ENCODE measurements around the gene DEFB113.
"Not testable (repeated sequence)": the region's sequence is repeated elsewhere in the genome, so short reads cannot be mapped to it uniquely, and the experiment has no call there.

DEFB113 gene, protein sequence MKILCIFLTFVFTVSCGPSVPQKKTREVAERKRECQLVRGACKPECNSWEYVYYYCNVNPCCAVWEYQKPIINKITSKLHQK

DNA sequence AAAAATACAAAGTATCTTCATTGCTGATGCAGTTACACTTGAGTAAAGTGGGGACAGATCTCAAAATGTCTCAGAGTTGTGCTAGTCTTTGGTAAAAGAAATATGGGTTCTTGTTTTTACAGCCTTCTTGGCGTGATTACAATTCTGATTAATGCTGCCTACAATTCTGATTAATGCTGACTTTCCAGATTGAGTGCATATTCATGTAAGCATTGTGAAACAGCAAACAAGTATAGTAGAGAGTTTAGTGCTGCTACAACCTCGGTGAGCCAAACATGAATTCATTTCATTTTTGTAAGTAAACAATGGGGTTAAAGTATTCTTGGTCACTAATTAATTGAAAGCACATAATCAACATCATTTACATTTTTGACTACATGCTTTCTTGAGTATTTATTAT, at the start of gene DEFB113:
Gene DEFB113 (minus strand): TSS at position 21 of the 400 bp plus-strand sequence. CDS start 0 bp downstream, at position 21.
- no peak for DNase-seq

DNA sequence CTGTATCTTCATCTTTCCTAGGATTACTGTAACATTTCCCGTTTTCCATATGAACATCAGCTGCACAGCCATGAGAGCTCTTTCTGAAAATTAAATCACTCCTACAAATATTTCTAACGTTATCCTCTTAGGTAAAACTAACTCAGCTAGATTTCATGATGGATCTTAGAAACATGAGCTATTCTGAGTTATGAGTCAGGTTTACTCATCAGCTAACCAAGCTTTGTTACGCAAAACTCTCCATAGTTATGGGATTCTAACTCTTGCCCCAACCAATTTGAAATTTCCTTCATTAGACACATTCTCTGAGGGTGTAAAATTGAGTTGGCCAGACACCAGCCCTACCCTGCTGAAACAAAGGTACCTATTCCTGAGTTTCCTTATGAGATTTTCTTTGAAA, 38.4 kb upstream of the DEFB113 start:
- no peak for DNase-seq

DNA sequence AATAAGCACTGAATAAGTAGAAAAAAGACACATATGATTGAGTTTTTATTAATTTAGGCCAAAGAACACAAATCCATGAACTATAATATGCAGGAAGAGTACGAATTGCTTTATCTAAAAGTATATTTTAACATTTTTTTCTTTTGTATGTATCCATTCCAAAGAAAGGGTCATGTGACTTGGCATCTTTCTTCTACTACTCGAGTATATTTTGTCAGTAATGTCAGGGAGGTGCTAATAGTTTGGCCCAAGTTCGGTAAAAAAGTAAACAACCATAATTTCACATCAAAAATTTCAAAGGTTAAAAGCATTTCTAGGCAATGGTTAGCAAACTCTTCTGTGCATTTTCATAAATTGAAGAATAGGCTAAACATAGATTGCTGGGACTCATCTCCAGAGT, 33.7 kb upstream of the DEFB113 start:
- no peak for DNase-seq

DNA sequence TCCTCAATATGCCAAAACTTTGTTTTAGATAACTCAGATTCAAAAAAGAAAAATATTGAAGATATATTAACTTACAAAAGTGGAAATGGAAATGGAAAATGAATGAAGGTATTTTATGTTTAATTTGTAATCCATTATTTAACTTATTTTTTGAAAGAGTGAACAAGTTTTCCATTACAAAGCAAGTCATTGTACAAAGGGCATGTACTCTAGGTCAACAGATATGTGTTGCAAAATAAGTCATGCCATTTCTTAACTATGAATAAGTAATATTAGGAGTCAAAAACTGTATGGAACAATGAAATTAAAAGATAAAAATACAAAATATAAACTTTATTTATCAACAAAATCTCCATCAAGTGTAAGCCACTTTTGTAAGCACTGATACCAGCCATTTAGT, 25.9 kb upstream of the DEFB113 start:
- DNase-seq, result no peak

DNA sequence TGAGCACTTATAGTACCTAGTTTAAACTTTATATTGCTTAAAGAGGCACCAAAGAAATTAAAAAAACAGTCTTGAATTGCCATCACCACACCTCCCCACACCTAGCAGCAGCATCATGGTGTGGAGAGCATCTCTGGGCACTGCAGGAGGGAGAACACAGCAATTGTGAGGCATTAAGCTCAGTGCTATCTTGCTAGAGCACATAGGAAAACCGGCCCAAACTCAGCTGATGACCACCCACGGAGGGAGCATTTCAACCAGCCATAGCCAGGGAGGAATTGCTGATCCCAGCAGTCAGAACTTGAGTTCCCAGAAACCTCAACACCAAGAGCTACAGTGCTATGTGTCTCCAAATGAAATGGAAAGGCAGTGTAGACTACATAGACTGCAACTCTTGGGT, 19.5 kb upstream of the DEFB113 start:
- no peak for DNase-seq

DNA sequence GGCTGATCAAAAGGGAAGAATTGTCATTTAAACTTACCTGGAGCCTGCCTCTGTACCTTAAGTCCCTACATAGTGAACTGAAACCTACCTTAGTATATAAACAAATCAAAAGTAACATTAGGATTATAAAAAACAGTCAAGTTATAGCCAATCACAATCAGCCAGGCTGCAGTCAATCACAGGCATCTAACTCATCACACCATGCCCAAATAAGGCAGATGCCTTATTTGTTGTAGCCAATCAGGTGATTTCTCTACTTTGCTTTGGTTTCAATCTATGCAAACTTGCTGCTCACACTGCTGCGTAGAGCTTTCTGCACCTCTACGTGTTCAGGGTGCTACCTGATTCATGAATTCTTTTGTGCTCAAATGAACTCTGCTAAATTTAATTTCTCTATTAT, 18.3 kb upstream of the DEFB113 start:
- DNase-seq, result no peak

DNA sequence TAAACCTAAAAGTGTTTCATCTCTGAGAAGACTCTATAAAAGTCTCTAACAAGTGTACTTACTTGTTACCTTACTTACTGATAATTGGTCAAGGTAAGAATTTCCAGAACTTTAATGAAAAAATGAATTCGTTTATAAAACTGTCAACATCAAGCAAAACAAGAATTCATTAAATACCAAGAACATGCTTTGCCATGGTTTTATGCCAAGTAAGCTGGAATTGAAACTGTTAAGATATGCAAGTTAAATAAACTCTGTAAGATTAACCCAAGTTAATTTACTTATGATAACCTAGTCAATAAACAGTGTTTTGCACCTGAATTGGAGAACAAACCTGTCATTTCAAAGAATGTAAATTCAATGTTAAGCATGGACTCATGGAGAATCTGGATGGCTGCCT, 17.1 kb upstream of the DEFB113 start:
- no peak for DNase-seq

DNA sequence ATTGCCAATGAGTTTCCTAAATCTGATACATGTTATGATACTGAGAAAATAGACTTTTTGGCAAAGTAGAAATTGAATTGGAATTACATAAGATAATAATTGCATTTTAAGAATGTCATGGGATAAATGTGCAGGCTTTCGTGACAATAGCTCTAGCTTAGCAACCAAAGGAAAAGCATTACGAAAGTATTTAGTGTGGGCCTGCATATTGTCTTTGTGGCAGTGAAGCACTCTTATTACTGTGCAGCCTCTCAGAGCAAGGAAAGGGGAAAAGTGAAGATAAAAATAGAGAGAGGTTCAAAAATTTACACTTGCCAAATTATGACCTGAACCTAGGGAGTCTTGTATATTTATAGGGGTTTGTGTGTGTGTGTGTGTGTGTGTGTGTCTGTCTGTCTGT, 12.6 kb upstream of the DEFB113 start:
- no peak for DNase-seq

DNA sequence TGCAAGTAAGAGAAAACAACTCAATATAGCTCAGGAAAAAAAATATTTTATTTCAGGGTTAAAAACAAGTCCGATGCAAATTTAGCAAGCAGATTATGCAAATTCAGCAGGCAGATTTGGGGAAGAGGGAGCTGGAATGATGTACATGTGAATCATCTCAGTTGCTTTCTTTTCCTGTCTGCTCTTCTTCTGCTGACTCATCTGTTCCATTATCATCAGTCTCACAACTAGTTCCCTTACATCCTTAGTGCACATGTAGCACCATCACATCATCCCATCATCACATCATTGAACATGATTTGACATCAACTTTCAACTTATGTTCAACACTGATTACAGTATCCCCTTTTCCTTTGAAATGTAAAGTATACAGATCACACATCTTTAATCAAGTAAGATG, 11.5 kb upstream of the DEFB113 start:
- DNase-seq, result no peak

DNA sequence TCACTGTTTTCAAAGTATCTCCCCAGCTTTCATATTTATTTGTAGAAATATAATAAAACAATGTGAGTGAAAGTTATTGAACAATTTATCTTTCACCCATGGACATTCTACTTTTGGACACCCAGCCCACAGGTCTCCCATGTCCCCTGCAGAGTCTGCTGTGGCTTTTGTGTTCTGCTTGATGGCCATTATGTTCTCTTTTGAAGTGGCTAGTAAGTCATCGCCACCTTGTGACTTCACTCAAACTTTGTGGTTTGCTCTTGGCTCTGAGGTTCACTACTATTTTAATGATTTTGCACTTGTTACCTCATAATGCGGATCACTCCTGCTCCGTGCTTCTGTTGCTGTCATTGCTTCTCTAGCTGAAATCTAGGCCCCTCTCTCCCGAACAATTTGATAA, 10.2 kb upstream of the DEFB113 start:
- DNase-seq, result no peak

DNA sequence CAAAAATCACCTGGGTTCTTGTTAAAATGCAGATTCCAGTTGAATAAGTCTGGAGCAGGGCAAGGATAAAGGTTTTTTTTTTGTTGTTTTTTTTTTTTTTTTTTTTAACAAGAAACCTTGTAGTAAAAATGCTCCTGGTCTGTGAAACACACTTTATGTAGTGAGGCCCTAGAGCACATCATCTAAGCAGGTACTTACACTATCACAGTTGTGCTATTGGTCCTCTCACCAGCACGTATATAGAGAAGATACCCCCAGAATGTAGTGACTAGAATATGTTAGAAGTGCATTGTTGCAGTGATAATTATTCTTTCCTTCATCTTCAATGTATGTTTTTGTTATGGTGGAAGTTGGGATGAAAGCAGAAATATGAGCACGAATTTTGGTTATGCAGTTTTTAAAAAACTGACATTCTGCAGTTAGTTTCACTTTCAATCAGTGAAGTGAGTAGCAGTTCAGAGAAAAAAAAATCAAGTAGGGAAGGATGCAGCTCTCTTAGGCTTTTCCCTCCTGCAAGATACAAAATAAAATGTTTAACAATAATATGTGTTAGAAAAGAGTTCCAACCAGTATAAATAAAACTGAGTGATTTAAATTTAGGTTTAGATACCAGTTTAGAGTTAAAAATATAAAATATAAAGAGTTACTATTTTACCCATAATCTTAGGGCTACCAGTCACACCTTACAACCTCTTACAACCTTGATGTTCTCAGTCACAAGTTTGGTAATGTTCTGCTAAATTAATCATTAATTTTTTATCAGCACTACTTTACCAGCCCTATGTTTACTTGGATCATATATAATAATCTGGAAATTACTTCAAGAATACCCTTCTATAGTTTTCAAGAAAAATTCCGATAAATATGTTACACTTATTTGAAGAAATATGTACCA, 9.2 kb upstream of the DEFB113 start:
- no peak for DNase-seq

DNA sequence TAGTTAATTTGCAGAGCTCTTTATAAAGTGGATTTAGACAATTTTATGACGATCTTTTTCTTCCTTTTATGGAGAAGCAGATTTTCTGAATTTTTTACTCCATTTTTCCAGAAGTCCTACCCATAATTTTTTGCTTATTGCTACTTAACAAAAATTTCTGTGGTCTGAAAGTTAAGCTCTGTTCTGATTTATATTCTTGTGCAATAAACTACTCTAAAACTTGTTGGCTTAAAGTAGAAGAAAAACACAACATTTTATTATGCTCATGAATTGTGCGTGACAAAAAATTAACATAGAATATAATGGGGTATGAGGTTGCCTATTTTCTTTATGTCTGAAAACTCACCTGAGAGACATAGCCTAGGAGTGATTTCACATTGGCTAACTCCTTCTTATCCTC, 2.6 kb downstream of the DEFB113 start:
- no peak for DNase-seq

DNA sequence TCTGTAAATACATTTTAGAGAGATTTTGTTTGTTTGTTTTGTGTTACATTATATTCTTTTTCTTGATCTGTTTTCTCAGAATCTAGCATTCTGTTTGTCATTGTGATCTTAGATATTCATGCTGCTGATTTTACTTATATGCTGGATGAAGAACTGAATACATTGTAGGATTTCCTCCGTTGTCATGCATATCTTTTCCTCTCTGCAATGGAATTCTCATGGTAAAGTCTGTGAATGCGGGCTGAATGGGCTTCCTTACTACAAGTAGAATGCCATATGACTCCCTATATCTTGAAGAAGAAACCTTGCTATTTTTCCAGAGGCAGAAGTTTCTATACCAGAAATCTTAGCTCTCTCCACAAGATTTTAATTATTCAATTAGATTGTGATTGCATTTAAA, 3.1 kb downstream of the DEFB113 start:
- no peak for DNase-seq

DNA sequence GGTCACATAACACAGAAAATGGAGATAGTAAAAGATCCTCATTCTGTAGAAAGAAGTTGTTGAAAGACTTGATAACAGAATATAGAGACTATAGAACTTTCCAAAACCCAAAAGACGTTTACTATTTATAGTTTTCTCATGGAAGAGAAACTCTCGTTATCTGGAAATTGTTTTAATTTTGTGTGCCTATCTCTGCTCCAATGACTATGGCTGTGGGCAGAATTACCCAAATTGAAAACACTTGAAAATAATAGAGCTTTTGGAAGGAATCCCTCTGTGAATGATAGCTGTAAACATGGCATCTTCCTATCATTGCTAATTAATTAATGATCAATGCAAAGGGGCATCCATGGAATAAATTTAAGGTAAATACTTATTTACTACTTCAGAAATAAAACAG, 5.4 kb downstream of the DEFB113 start, which contains the start of gene DEFB114:
Gene DEFB114 (minus strand): TSS at position 101 of the 400 bp plus-strand sequence. CDS start 59 bp downstream, at position 42.
- DNase-seq, result no peak

DNA sequence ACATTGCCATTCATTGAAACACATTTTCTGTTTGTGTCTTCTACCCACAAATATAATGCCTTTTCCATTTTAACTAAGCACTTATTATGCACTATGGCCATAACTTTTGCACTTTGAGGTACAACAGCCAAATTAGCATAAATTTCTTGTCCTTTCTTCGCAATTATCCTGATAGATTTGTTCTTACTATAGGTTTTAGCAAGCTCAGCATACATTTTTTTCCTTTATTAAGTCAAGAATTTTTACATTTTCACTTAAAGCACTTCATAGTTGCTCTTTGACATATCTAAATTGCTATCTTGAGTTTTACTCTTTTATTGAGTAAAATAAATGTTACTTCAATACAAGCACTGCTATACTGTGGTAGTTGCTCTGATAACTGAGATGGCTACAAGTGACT, 11.2 kb downstream of the DEFB113 start:
- DNase-seq, result no peak

DNA sequence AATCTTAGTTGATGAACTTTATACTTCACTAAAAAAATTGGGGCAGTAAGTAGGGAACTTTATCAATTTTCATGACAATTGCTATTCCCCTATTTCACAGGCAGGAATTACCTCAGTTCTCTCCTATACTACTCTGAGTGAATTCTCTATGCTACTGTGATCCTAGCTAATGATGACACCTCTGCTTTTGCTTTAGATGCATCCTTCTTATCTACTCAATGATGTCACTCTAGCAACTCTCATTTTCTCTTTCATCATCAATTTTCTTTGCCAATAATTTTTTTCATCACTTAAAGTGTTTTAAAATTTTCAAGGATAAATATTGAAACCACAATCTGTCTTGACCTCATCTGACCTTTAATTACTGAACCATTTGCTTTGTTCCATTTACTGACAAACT, 13.6 kb downstream of the DEFB113 start:
- DNase-seq, result no peak

DNA sequence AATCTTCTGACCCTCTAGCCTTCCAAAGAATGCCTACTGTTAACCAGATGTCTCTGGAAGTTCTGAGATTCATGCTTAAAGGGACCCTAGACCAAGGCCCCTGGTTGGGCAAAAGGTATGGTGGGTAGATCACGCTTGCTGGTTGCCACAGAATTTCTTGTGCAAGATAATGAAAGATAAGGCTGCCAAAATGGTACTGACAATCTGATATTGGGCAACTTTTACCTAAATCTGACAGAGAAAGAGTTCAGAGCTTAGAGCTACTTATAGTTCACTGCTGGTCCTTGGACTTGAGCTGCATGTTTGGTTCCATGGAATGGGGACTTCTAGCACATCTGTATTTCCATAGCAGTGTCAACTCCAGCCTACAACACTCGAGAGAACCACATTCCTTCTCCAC, 17.5 kb downstream of the DEFB113 start:
- DNase-seq, result no peak

DNA sequence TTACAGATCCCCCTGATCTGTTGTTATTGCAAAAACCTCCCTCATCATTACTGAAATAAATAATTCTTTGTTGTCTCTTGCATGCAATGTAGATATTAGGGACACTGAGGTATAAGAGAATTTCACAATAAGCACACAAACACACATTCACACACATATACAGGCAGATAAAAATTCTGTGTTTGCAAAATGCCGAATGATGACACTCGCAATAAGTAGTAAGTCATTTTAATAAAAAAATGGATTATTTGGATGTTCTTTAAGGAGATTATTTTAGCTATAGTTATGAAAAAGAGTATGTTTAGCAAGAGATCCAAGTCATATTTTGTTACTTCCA, 19.0 kb downstream of the DEFB113 start:
- no peak for DNase-seq

DNA sequence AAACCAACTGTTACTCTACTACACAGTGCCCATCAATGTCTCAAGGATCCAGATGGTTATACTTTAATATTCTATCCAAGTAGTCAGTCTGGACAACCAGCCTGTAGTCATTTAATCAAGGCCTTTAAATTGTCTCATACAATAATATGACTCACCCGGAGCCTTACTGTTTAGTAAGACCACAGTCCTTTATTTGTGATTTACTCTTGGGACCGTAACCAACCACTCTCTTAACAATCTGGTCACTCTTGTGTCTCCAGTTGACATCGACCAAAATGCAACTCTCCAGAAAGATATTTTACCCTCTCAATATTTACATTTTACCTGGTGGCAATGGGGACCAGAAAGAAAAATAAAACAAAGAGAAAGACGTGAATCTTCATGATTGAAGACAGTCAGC, 20.4 kb downstream of the DEFB113 start:
- DNase-seq, result no peak

DNA sequence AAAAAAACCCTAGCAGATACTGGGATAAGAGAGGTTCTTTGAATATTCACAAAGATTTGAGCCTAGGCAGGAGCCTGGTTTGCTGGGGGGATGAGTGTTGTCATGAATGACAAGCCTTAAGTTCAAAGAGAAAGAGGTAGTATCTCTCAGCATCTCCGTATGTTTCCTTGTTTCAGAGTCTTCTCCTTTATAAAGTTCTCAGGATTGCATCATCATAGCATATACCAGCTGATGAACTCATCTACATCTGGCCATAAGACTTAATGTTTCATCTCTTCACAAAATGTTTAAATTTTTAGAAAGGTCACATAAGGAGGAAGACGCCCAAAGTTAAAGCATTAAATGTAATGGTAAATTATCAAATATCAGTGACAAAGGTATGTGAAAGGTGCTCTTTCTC, 22.6 kb downstream of the DEFB113 start:
- DNase-seq, result no peak

DNA sequence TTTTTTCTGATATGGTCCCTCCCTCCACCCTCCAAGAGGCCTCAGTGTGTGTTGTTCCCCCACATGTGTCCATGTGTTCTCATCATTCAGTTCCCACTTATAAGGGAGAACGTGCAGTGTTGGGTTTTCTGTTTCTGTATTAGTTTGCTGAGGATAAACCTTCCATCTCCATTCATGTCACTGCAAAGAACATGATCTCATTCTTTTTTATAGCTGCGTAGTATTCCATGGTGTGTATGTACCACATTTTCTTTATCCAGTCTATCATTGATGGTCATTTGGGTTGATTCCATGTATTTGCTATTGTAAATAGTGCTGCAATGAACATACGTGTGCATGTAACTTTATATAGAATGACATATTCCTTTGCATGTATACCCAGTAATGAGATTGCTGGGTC, 25.4 kb downstream of the DEFB113 start:
- DNase-seq, result not testable (repeated sequence)

DNA sequence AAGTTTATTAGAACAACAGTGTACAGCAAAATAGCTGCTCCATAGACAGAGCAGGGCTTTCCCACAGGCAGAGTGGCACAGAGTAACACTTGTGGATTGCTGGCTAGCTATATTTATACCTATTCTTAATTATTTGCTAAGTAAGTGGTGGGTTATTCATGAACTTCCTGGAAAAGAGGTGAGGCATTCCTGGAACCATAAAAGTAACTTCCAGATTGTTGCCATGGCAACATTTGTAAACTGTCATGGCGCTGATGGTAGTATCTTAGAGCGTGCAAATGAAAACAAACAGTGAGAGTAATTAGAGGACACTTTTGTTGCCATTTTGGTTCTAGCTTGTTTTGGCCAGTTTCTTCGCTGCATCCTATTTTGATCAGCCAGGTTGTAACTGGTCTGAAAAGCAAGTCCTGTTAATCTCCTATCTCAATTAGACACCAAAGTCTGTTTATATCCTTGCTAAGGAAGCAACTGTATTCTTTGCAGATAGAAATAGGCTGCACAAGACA, 29.4 kb downstream of the DEFB113 start:
- DNase-seq, result no peak

DNA sequence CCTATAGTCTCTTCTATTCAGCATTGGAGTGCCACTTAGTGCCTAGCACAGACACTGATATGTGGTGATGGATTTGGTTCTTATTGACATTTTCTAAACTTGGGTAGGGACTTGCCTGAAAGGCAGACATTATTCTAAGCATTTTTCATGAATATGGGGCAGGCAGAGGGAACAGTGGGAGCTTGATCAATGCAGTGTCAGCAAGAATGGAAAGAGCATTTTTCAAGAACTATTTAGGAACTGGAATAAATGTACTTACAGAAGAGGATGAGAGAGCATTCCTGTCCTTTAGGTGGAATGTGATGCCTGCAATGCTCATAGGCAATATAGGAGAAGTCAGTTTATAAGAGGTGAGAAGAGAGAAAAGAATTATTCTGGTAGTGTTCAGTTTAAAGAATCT, 31.6 kb downstream of the DEFB113 start:
- no peak for DNase-seq

DNA sequence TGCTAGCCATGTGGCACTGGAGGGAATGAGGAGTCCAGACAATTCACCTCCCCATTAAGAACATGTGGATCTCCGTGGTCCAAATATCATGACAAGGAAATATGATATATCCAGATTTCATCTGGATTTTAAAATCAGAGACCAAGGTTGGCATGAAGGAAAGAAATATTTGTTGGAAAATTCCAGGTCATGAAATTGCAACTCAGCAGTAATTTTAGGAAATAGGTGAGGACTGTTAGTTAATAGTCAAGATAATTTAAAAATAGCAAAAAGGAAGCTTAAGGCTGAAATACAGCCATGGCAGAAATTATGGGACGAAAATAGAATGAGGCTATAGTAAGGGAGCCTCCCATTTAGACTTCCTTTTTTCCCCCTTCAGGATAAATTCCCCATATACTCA, 32.4 kb downstream of the DEFB113 start:
- no peak for DNase-seq

DNA sequence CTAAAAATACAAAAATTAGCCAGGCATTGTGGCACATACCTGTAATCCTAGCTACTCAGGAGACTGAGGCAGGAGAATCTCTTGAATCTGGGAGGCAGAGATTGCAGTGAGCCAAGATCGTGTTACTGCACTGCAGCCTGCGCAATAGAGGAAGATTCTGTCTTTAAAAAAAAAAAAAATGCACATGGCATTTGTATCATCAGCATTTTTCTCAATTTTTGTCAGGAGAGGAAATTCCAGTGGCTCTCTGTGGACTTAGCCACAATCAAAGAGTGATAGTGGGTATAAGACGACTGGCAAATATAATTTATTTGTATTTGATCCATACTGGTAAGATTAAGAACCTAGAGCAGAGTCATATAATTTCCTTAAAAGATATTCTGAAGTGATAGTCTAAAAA, 34.0 kb downstream of the DEFB113 start:
- no peak for DNase-seq
